ENCODE data around the gene SULT1A2.
"Not testable (repeated sequence)": the region's sequence is repeated elsewhere in the genome, so short reads cannot be mapped to it uniquely, and the experiment has no call there.

Gene SULT1A2

GRCh38 chr16:28608867-28609596 is 12.2 kb upstream of the SULT1A2 start:
- not testable (repeated sequence) for DNase-seq

- not testable (repeated sequence) for DNase-seq
These were observed 11.6 kb upstream of the SULT1A2 start for GRCh38 chr16:28608496-28608808.

- not testable (repeated sequence) for DNase-seq
These were observed 11.0 kb upstream of the SULT1A2 start for GRCh38 chr16:28607681-28608495.

GRCh38 chr16:28607116-28607623 is 10.3 kb upstream of the SULT1A2 start:
- DNase-seq: no peak

- no peak for DNase-seq
These were observed 9.7 kb upstream of the SULT1A2 start for GRCh38 chr16:28606291-28607115.

- no peak for DNase-seq
These were observed 7.3 kb upstream of the SULT1A2 start for GRCh38 chr16:28604186-28604565.

- DNase-seq: no peak
These were observed 6.7 kb upstream of the SULT1A2 start for GRCh38 chr16:28603381-28604185.

- DNase-seq: no peak
These were observed 5.7 kb upstream of the SULT1A2 start for GRCh38 chr16:28602529-28602928.

GRCh38 chr16:28602062-28602461 is 5.2 kb upstream of the SULT1A2 start:
- DNase-seq: not testable (repeated sequence)

- DNase-seq: not testable (repeated sequence)
These were observed 4.7 kb upstream of the SULT1A2 start for GRCh38 chr16:28601589-28601988.

- DNase-seq: not testable (repeated sequence)
These were observed 4.1 kb upstream of the SULT1A2 start for GRCh38 chr16:28600965-28601364.

GRCh38 chr16:28599377-28600285 is 2.8 kb upstream of the SULT1A2 start:
- not testable (repeated sequence) for DNase-seq

GRCh38 chr16:28597692-28598261 is 927 bp upstream of the SULT1A2 start:
- no peak for DNase-seq

GRCh38 chr16:28596115-28596630 is 677 bp downstream of the SULT1A2 start:
- DNase-seq: no peak

- not testable (repeated sequence) for DNase-seq
These were observed 1.4 kb downstream of the SULT1A2 start for GRCh38 chr16:28595451-28595850.

- no peak for DNase-seq
These were observed 3.8 kb downstream of the SULT1A2 start for GRCh38 chr16:28592979-28593553.

GRCh38 chr16:28592511-28592910 is 4.3 kb downstream of the SULT1A2 start:
- no peak for DNase-seq

- no peak for DNase-seq
These were observed 5.5 kb downstream of the SULT1A2 start for GRCh38 chr16:28591355-28591754.

GRCh38 chr16:28590384-28591340 is 6.2 kb downstream of the SULT1A2 start:
- DNase-seq: no peak
